ACHN (cell line): ENCODE results near the gene ITGB2.

Experiments
- DNase-seq: peaks from one replicate; pipeline ENCODE4 v3.0.0-alpha.2; 2015
- in situ Hi-C: cut with HindIII; loops from 2 replicates; pipeline ENCODE4 v1.10.0; 2017; ENCODE audit warnings: low sequenced_read_pairs, low pct_ligation_motif_present, low pct_unique_long_range_greater_than_20kb

The ITGB2 gene

DNA sequence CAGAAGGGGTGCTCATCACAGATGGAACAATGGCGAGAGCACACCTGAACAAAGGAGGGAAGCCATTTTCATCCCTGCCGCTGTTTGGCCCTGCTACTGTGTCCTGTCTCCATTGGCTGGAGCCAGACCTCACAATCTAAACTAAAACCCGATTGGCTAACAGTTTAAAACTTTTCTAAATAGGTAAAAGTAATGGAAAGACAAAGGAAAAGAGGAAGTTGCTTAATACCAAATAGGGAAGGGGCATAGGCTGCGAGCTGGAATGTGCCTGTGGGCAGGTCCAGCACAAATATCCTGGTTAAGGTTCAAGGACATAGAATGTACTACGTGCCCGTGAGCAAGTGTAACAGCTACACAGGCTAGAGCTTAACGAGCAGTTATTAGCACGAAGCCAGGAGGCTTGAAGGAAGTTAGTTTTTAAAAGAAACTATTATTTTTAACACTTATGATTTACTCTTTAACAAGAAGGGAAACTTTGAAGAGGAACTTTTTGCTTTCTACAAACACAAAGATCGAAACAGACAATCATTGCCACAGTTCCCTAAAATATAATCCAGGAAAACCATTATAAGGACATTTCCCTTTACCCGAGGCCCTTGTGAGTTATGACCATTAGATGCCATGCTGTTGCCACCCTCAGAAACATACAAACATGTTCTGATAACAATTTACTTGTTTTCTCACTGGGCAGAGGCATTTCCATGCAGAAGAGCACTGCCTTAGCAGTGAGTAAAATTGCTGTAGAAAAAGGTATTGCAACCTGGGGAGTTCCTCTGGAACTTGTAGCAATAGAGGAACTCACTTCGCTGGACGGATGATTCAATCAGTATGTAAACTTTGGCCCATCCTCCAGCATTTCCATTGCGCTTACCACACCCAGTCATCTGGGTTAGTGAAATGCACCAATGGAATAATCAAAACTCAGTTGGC is 42.4 kb downstream of the ITGB2 start:
- no peak for DNase-seq
- in situ Hi-C loops, result no loop called here

- no peak for DNase-seq
- in situ Hi-C loops, result no loop called here
Observed at GRCh38 chr21:44876849-44877575, 43.7 kb downstream of the ITGB2 start.

DNA sequence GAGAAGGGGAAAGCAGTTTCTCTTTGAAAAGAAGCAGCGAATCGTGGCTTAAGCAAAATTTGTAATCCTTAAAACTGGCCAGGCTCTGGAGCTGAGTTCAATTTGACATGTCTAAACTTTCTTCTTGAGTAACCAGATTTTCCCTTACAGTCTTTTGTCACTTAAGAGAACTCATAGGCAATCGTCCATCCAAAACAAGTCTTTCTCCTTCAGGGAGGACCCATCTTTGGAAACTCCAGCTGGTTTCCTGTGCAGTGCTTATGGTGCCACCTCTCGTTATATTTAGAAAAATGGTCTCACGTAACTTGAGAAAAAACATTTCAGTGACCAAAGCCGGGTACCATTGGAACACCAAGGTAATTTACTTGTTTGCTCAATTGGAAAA is 45.4 kb downstream of the ITGB2 start:
- in situ Hi-C loops, result no loop called here
- DNase-seq, result no peak

DNA sequence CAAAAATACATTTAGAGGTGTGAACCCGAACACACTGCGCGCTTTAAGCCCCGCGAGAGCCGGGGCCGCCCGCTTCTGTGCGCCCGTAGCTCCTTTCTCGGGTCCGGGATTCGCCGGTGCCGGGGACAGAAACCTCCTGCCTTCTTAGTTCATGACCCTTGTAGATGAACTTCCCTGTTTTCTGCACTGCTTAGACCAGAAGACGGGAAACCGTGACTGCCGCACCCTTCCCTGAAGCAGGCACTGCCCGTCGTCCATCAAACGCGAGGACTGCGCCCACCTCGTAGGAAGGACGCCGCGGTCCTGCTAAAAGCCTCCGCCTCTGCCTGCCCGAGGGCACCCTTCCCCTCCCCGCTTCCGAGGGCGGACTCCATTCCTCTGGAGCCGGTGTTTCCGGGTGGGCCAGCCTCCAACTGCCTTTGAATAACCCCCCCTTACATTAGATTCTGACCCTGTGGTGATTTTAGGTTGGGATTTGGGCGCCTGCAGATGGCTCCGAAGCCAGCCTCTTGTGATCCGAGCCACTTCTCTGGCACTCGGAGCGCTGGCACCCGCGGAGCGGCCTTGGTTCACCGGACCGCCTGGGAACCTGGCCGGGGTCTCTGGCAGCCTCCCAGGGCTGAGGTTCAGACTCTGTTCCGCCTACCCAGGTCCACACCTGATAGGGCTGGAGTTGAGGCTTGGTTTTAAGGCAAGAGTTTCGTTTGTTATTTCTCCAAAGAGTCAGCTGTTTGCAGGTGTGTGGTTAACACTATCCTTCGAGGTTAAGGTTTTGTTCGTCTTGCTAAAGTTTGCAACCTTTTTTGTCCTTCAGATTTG is 46.0 kb downstream of the ITGB2 start:
- in situ Hi-C loops, result no loop called here
- no peak for DNase-seq

DNA sequence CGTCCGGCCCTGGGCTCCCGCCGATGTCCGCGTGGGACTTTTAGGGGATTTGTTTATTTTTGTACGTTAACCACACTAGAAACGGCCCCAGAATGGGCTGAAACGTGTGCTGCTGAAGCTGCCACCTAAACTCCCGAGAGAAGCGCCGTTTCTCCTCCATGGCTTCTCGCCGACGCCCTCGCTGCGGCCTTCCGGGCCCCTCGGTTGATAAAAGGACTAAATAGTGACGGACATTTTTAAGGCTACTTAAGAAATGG is 46.5 kb downstream of the ITGB2 start:
- in situ Hi-C loops, result no loop called here
- no peak for DNase-seq

DNA sequence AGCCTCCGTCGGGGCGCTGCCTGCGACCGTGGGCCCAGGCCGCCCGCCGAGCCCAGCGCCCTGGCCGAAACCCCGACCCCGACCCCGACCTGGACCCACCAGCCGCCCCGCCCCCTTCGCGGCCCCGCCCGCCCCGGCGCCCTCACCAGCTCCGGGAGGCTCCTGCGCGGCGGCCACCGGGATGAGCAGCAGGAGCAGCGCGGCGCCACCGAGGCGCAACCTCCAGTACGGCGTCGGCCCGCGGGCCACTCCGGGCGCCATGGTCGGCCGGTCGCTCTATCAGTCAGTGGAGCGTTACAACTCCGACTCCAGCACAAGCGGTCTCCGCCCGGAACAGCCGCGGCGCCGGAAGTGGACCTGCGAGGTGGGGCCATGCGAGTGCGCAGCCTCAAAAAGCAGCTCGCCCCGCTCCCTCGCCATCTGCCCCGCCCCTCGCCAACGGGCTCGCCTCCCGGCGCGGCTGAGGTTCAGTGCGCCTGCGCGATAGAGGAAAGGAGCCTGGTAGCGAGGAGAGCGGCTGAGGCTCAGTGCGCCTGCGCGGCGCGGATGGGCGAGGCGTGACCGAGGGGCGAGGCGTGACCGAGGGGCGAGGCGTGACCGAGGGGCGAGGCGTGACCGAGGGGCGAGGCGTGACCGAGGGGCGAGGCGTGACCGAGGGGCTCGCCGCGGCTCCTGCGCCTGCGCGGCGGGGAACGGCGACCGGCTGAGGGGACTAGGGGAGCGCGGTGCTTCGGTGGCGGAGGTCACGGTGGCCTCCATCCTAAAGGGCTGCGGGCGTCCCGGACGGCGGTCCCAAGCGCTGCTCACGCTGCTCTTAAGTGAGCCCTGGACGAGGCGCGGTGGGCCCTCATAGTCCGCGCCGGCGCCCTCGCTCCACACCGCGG is 47.1 kb downstream of the ITGB2 start, which contains the start of gene PTTG1IP:
TSS of gene PTTG1IP (minus strand) at position 335 of the 884 bp plus-strand sequence. CDS start at position 261, 74 bp downstream.
- in situ Hi-C loops, result no loop called here
- DNase-seq, result peak; percentile 95

DNA sequence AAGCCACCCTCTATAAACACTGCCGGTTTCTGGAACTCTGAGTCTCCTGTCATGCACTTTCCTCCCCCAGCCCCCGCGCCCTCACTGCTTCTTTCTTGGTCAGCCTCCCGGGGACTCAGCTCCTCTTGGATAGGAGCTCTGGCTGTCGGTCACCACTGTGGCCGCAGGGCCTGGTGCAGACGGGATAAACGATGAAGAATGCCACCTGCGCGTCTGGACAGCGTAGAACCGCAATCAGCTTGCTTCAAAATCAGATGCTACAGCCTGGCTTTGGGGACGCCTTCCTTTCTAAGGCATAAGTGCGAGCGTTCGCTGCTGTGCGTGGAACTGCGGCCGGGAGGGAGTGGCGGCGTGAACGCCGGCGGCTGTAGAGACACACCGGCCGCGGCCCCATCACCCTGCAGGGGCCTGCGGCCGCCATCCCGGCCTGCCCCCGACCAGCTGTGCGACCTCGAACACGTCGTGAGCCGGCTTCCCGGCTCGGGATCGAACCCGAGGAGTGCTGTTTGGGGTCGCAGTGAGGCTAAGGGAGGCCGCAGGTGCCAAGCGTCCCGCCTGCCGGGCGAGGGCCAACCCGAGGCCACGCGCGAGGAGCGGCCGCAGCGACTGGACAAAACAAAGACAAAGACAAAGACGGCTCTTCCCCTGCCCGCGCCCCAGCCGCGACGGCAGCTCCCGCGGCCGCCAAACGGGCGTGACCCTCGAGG is 47.9 kb downstream of the ITGB2 start:
- DNase-seq, result peak; percentile 35
- in situ Hi-C loops, result no loop called here

GRCh38 chr21:44872323-44872648 is 48.4 kb downstream of the ITGB2 start:
- DNase-seq, result peak; percentile 15
- in situ Hi-C loops, result no loop called here

- DNase-seq, result peak; percentile 48
Observed at GRCh38 chr21:44871576-44872269, 49.0 kb downstream of the ITGB2 start.

DNA sequence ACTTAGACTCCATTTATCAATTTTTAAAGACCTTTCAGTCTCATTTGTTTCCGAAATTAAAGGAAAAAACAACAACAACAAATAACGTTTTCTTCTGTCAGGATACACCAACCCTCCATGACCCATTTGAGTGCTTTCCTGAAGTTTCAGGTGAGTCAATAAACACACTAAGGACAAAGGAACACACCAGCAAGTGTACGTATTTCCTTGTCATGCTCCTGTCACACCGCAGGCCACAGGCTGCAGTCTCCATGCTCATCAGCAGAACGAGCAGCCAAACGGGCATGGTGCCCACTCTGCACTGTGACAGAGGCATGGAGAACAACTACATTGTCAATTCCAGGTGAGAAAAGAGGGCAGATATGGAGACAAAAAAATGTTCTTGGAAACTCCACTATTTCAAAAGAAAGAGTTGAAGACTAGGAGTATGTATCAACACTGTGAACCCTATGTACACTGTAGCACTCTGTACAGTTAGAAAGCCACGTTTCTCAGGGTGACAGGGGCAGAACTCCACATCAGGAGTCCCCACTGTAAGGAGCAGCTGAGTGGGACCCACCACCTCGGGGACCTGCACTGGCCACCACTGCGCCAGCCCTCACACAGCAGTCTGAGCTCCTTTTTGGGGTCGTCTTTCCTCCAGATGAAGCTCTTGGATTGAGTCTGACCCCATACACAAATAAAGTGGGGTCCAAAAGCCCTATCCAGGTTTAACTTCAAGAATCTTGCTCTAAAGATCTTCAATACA is 49.8 kb downstream of the ITGB2 start:
- DNase-seq, result peak; percentile 27
- in situ Hi-C loops, result no loop called here

More at GRCh38 chr21:44871576-44872269, 49.0 kb downstream of the ITGB2 start:
- in situ Hi-C loops, result no loop called here

GRCh38 chr21:44869781-44870747 is 50.6 kb downstream of the ITGB2 start:
- in situ Hi-C loops, result no loop called here
- DNase-seq, result peak; percentile 96

DNA sequence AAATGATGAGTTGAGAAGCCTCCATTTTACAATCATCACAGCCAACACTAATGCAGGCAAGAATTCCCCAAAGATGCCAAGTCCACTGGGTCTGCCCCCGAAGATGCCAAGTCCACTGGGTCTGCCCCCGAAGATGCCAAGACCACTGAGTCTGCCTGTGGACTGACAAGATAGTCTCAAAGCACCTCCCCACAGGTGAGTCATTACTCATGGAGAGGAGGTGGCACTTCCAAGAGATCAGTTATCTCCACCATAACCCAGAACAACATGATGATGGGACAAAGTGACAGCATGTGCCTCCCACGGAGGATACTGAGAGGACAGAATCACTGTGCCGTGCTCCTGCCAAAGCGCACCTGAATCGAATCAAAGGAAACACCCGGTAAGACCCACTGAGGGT is 52.0 kb downstream of the ITGB2 start:
- in situ Hi-C loops, result no loop called here
- DNase-seq, result no peak

DNA sequence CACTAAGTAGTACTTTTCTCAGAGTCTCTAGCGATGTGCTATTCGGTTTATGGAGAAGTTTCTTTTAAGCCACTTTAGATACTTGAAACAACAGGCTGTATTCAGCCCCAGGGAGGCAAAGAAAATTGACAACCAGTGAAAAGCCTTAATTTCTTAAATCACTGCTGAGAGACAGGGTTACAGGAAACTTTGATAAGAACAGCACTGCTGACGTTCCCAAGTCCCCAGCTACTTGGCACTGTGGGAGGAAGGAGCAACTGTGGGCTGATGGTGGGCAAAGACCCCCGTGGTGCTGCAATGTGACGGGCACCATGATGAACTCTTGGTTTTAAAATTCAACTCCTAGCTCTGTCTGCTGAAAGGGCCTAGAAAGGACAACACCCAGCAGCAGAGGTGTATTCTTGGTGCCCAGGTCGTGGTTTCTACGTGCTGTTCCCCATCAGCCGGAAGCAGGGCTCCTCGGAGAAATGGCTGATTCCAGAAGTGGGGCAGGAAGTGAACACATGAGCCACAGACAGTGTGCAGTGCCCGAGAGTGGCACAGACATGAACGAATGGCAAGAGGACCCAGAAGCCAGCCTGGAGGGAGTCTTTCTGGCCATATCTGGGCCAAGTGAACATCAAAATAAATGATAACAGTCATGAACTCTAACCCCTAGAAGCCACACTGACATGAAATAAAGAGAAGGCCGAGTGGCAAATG is 52.5 kb downstream of the ITGB2 start:
- DNase-seq, result no peak
- in situ Hi-C loops, result no loop called here

DNA sequence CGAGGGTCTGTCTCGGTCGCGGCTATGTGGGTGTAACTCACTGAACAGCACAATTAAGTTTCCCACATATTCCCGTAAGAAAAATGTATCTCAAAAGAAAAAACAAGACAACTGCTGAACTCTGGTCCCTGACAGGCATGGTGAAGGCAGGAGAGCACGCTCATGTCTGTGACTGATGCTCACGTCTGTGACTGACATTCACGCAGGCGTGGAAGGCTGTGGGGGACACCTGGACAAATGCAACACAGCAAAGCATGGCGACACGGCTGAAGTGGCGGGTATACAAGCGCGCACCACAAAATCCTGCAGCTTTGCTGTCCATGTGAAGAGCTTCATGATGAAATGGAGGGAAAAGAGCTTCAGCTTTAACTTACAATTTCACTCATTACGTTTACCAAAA is 53.2 kb downstream of the ITGB2 start:
- no peak for DNase-seq
- in situ Hi-C loops, result no loop called here

GRCh38 chr21:44866780-44867179 is 53.9 kb downstream of the ITGB2 start:
- in situ Hi-C loops, result no loop called here
- peak; percentile 18 for DNase-seq
